Medulla oblongata (tissue), 1 donor: ENCODE results near the gene SORCS2.

Experiments
- DNase-seq: peaks from one replicate; pipeline ENCODE4 v3.0.0-alpha.2; 2015; ENCODE audit errors: extremely low spot score

The SORCS2 gene

GRCh38 chr4:7287274-7287917 lies 95.1 kb downstream of the SORCS2 start:
- no peak for DNase-seq

GRCh38 chr4:7287918-7288280 lies 95.6 kb downstream of the SORCS2 start:
- DNase-seq = no peak

- no peak for DNase-seq
Measured at GRCh38 chr4:7288751-7289523, 96.6 kb downstream of the SORCS2 start.

DNA sequence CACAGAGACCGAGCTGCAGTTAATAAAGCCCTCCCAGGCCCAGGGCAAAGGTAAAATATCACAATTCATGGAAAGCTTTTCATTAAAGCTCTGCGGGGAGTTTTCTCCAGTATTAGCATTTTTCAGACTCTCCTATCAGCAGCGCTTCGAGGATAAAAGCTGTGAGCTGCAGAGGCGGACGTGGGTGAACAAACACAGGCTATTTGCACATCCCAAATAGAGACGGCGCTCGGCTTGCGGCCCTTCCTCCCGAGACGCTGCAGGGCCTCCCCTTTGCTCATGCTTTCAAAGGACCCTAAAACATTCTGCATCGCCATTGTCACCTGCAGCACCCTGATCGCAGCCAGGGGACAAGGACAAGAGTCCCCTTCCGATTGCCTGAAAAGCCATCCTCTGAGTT lies 97.3 kb downstream of the SORCS2 start:
- no peak for DNase-seq

- peak; percentile 81 for DNase-seq
Measured at GRCh38 chr4:7291372-7292114, 99.2 kb downstream of the SORCS2 start.

DNA sequence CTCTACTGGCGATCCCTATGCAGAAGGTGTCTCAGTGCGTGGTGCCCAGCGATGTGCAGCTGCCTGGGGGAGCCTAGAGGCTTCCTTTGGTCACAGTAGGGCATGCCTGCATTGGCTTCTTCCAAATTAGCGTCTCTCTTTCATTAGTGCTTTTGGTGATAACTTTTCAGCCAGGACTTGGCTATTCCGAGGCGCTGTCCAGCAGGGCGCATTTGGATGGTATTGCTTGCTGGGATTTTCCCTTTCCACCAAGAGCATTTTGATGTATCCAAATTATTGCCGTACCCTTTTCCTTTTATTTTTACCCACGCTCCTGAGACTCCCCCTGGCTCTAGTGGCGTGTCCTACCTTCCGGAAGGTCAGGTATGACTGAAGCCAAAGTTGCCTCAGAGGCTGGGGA lies 101.4 kb downstream of the SORCS2 start:
- DNase-seq = no peak

DNA sequence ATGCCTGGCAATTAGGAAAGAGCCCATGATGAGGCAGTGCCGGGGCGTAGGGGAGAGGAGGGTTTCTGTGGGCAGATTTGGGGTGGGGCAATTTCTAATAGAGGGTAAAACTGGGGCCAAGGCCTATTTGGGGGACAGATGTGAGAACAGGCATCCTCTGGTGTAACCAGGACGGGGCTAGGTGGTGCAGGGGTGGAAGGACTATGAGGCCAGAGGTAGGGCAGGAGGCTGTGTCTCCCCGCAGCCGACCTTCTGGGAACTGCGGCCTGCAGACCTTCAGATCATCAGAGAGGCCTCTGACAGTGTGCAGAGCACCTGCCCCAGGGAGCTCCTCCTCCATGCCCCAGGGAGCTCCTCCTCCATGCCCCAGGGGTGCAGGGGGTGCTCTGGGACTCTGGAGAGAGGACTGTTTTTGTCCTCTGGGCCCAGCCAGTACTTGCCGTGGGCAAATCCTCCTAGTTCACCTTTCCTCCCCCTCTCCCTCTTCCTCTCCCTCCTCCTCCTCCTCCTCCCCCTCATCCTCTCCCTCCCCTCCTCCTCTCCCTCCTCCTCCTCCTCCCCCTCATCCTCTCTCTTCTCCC lies 101.9 kb downstream of the SORCS2 start:
- DNase-seq = no peak

GRCh38 chr4:7295197-7295910 lies 103.0 kb downstream of the SORCS2 start:
- peak; percentile 92 for DNase-seq

DNA sequence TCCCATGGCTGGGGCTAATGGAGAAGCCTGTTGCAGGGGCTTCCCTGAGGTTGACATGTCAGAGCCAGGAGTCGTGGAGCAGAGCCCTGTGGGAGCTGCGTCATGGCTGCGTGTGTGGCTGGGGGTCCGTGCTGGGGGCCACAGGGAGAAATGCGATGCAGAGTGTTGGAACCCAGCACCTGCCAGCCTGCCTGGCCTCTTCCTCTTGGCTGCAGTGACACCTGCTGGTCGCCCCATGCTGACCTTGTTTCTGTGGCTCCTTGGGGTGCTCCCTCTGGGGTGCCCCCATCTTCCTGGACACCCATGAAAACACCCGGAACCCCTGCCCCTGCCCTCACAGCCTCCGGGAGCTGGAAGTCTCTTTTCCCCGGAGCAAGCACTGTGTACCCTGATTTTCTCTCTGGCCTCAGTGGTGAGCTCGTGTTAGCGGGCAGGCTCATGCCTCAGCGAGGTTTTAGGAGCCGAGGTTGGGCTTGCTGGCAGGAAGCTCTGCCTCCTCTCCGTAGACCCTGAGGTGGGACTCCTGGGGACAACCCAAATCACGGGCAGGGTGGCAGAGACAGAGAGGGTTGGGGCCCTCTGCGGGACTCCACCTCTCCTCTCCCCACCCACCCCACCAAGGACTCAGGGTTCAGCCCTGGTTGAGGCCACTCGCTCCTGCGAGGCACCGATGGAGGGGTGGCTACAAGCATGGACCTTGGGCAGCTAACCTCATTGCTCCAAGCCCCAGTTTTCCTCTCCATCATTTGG lies 103.7 kb downstream of the SORCS2 start:
- DNase-seq = peak; percentile 71

GRCh38 chr4:7296661-7297335 lies 104.5 kb downstream of the SORCS2 start:
- no peak for DNase-seq

DNA sequence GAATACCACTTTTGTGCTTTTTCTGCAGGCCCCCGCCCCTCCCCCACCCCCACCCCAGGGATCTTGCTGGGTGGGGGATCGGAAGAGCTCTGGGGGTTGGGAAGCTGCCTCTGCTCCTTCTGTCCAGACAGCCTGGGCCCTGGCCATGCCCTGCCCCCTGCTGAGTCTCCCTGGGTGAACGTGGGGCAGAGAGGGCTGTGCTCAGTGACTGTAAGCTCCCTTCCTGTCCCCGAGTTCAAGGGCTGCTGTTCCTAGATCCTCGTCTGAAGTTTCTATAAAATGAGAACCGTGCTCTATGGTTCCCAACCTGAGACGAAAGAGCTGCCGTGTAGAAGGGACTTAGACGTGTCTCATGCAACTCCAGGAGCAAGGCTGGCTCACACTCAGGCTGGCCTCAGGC lies 105.0 kb downstream of the SORCS2 start:
- DNase-seq = no peak

DNA sequence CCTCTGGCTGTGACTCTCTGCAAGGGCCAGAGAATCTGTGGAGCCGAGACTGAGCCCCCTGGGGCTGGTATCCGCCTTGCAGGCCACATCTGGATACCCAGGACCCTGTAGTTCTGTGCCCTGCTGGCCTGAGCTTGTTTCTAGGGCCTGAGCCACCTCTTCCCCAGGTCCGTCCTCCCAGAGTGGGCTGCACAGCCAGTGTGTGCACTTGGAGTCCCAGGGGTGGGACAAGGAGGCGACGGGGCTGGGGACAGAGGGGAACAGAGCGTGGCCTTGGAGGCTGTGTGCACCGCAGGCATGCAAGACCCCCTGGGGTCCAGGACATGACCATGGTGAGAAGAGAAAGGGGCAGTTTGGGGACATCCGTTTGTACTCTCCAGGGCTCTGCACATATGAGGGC lies 105.5 kb downstream of the SORCS2 start:
- DNase-seq = no peak

GRCh38 chr4:7298619-7299009 lies 106.3 kb downstream of the SORCS2 start:
- DNase-seq = no peak

GRCh38 chr4:7299010-7299907 lies 106.9 kb downstream of the SORCS2 start:
- DNase-seq = no peak

DNA sequence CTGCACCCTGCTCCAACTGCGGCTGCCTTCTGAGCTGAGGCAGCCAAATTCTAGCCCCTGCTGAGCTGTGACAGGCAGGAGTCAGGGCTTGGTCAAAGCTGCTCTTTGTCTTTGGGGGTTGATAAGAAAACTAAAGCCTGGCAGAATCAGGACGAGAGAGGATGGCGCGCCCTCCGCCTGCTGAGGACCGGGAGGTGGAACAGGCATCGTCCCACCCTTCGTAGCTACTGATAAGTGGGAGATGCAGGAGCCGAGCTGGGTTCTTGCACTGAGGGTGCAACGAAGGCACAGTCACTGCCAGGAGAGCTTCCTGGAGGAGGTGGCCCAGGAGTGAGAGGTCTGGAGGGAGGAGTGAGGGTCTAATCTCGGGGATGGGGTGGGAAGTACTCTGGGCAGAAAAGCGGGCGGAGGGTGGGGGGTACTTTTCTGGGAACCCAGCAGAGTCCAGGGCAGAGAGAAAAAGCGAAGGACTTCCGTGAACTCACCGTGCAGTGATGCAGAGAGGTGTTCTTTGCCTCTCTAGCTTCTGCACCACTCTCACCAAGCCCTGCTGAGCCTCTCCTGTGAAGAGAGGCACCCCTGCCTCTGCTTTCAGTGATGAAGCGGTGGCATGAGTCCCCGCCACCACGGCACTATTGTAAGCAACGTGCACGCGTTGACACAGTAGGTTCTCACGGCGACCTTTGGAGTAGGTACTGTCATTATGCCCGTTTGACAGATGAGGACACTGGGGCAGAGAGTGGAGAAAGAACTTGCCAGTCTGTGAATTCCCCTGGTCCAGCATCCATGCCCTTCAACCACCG lies 107.8 kb downstream of the SORCS2 start:
- DNase-seq = no peak

GRCh38 chr4:7300711-7301095 lies 108.4 kb downstream of the SORCS2 start:
- no peak for DNase-seq

- no peak for DNase-seq
Measured at GRCh38 chr4:7301126-7301785, 108.9 kb downstream of the SORCS2 start.
